LNCAP (cell line): ENCODE measurements around the gene DDX3X.

Experiments
- TF ChIP-seq, protein P1 (sequence below): fragments of 450-650 bp; IDR thresholded peaks from 2 replicates; pipeline ENCODE4 v1.5.1; 2017; ENCODE audit warnings: mild to moderate bottlenecking

DDX3X gene

GRCh38 chrX:41317477-41318208, 16.3 kb upstream of the DDX3X start:
- TF ChIP-seq, protein P1, sequence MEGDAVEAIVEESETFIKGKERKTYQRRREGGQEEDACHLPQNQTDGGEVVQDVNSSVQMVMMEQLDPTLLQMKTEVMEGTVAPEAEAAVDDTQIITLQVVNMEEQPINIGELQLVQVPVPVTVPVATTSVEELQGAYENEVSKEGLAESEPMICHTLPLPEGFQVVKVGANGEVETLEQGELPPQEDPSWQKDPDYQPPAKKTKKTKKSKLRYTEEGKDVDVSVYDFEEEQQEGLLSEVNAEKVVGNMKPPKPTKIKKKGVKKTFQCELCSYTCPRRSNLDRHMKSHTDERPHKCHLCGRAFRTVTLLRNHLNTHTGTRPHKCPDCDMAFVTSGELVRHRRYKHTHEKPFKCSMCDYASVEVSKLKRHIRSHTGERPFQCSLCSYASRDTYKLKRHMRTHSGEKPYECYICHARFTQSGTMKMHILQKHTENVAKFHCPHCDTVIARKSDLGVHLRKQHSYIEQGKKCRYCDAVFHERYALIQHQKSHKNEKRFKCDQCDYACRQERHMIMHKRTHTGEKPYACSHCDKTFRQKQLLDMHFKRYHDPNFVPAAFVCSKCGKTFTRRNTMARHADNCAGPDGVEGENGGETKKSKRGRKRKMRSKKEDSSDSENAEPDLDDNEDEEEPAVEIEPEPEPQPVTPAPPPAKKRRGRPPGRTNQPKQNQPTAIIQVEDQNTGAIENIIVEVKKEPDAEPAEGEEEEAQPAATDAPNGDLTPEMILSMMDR: no peak

DNA sequence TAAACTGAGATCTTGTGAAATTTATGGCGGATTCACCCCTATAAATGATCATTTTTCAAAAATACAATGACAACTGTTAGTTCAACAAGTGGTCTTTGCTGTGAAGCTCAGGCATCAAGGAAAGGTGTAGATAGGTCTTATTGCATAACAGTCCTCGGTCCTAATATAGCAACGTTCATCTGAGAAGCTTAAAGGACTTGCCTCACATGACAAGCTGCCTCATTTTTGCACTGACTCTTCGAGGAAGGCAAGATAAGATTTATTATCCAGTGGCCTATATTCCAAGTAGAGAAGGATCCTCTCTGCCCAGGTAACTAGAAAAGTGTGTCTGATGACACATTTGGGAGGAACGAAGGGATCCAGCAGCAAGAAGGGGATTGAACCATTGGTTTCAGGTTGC, 13.6 kb upstream of the DDX3X start:
- TF ChIP-seq, protein P1: no peak

DNA sequence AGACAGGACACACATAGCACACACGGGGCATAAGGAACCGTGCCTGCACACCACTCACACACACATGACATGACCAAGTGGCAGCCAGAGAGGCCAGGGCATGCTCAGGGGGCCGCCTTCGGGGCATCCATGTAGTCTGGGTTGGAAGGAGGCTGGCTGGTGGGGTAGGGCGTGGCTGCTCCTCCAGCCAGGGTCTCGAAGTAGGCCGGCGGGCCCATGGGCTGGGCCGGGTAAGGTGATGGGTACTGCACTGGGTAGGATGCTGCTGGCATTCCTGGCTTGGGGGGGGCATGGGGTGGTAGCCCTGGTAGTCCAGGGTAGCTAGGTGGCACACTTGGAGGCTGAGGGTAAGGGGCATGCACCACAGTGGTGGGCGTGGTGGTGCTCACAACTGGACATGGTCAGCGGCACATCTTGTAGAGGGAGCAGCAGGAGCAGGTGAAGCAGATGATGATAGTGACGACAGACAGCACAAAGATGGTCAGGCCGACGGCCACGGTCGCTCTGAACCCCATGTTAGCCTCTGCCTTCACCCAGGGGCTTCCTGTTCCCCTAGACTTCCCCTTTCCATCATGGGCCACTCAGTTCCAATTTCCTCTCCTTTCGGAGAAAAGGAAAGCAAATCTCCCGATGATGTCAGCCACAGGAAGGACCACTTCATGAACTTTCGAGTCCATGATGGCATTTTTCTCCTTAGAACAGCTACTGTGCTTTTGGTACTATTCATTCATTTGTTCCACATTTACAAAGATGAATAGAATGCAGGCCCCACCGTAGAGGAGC, 10.9 kb upstream of the DDX3X start:
- TF ChIP-seq, protein P1: no peak

- TF ChIP-seq, protein P1: no peak
These were observed 7.5 kb upstream of the DDX3X start for GRCh38 chrX:41326431-41326830.

DNA sequence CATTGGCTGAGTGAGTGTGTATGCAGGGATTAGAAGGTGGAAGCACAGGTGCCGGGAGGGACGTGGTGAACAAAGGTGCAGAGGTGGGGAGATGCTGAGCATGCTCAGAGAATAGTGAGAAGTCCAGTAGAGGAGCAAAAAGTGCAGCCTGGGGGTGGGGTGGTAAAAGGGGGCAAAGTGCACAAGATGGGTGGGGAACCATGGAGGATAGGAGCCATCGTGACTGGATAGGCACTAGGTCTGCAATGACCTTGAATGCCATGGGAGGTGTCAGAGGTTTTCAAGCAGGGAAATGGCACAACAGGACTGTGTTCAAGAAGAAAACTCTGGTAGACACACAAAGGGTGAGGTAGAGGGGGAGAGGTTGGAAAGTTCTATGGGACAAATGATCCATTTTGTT, 6.6 kb upstream of the DDX3X start:
- TF ChIP-seq, protein P1: no peak

GRCh38 chrX:41329101-41329500, 4.9 kb upstream of the DDX3X start:
- TF ChIP-seq, protein P1: no peak

GRCh38 chrX:41332005-41332404, 2.0 kb upstream of the DDX3X start:
- TF ChIP-seq, protein P1: no peak
